Neural crest cell (in vitro differentiated cells): ENCODE data around the gene ZEB2. TPM values are rescaled to one million over a fixed set of nuclear protein-coding genes. Genes with fewer than 3 reads are reported as not detected.

Experiments used
- DNase-seq: peaks from one replicate; pipeline ENCODE4 v3.0.0; 2021; ENCODE audit warnings: low read depth, mixed read lengths, low spot score
- H3K27ac Mint-ChIP-seq: one replicate; pipeline ENCODE4 v1.8.0; 2021; ENCODE audit warnings: mild to moderate bottlenecking, mixed read lengths; ENCODE audit not compliant: unreplicated experiment
- H3K27me3 Mint-ChIP-seq: 2 replicates; pipeline ENCODE4 v1.8.0; 2021; ENCODE audit warnings: low read depth, mild to moderate bottlenecking, mixed read lengths
- H3K36me3 Mint-ChIP-seq: 2 replicates; pipeline ENCODE4 v1.8.0; 2021; ENCODE audit warnings: low read depth, mild to moderate bottlenecking, mixed read lengths
- H3K4me1 Mint-ChIP-seq: 2 replicates; pipeline ENCODE4 v1.8.0; 2021; ENCODE audit warnings: mixed read lengths
- H3K4me3 Mint-ChIP-seq: one replicate; pipeline ENCODE4 v1.8.0; 2021; ENCODE audit warnings: mild to moderate bottlenecking, mixed read lengths
- H3K9me3 Mint-ChIP-seq: 2 replicates; pipeline ENCODE4 v1.8.0; 2021; ENCODE audit warnings: mixed read lengths
- CTCF ChIP-seq: fragments of 200-600 bp; sonication (generic); conservative IDR thresholded peaks from 2 replicates; pipeline ENCODE4 v1.5.0; 2021; ENCODE audit warnings: antibody characterized with exemption, mild to moderate bottlenecking
- total RNA-seq: library from RNA; stranded (reverse); gene quantifications from 2 replicates; pipeline ENCODE4 v1.2.1, GENCODE V29; 2021

Gene ZEB2
- total RNA-seq, 1 donor from 2014 or later: 192 TPM

DNA sequence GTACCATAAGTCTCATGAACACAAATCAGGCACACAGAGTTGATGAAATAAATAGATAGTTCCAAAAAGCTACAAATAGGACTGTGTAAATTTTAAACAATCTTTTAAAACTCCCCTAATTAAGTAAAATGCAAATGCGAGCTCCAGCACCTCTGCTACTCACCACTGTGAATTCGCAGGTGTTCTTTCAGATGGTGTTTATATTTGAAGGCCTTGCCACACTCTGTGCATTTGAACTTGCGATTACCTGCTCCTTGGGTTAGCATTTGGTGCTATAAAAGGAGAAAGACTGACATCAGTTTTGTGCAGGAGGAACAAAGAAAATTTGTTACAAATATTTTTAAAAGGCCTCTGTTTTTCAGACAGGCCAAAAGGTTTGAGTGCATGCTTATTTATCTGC is 118.9 kb downstream of the ZEB2 start:
- H3K4me3 Mint-ChIP-seq: no peak overlapping the region
- H3K4me1 Mint-ChIP-seq: peaks cover 25% of the 10 kb centered on the region
- peaks cover 42% of the 10 kb centered on the region for H3K36me3 Mint-ChIP-seq
- H3K27me3 Mint-ChIP-seq: no peaks in the 10 kb centered on the region
- no peak for DNase-seq
- TF ChIP-seq CTCF: no peak
- H3K27ac Mint-ChIP-seq: no peak overlapping the region
- no peaks in the 10 kb centered on the region for H3K9me3 Mint-ChIP-seq

DNA sequence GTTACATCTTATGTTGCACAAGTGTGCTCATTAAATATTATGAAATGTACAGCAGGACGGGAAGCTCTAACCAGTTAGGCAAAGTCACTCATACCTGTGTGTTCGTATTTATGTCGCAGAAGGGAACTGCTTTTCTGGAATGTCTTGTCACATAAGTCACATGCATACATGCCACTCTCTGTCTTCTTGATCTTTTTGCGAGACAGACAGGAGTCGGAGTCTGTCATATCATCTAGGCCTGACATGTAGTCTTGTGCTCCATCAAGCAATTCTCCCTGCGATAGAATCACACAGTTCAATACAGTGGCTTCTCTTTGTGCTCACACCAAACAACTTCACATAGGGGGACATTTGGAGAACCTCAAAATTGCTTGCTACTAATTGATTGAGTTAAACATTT is 123.6 kb downstream of the ZEB2 start:
- no peak for DNase-seq
- Mint-ChIP-seq H3K36me3 (peaks cover 46% of the 10 kb centered on the region), H3K27ac (no peak overlapping the region), H3K9me3 (no peaks in the 10 kb centered on the region), H3K4me3 (no peak overlapping the region), H3K4me1 (no peaks in the 10 kb centered on the region), H3K27me3 (no peaks in the 10 kb centered on the region)
- TF ChIP-seq CTCF: no peak

GRCh38 chr2:144390424-144391020 is 129.4 kb downstream of the ZEB2 start:
- Mint-ChIP-seq H3K27ac (no peak overlapping the region), H3K4me3 (no peak overlapping the region), H3K4me1 (peaks cover 7% of the 10 kb centered on the region), H3K27me3 (no peaks in the 10 kb centered on the region), H3K9me3 (no peaks in the 10 kb centered on the region), H3K36me3 (peaks cover 22% of the 10 kb centered on the region)
- DNase-seq: no peak
- no peak for TF ChIP-seq CTCF

DNA sequence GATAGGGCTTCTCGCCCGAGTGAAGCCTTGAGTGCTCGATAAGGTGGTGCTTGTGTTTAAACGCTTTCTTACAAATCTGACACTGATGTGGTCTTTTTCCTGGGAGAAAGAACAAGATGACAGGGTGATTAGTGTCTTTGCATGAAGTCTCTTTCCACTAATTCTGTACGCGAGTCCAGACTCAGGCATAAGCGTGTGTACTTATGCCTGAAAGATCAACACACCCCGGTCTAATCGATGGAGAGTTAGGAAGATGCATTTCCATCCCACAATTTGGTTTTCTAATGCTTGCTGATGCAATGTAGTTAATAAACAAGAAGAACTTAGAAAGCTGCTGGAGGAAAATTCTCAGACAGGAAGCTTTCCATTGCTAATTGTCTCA is 130.0 kb downstream of the ZEB2 start:
- DNase-seq: no peak
- Mint-ChIP-seq H3K4me3 (no peak overlapping the region), H3K9me3 (no peaks in the 10 kb centered on the region), H3K27me3 (no peaks in the 10 kb centered on the region), H3K27ac (no peak overlapping the region), H3K4me1 (peaks cover 7% of the 10 kb centered on the region), H3K36me3 (peaks cover 19% of the 10 kb centered on the region)
- TF ChIP-seq CTCF: no peak

DNA sequence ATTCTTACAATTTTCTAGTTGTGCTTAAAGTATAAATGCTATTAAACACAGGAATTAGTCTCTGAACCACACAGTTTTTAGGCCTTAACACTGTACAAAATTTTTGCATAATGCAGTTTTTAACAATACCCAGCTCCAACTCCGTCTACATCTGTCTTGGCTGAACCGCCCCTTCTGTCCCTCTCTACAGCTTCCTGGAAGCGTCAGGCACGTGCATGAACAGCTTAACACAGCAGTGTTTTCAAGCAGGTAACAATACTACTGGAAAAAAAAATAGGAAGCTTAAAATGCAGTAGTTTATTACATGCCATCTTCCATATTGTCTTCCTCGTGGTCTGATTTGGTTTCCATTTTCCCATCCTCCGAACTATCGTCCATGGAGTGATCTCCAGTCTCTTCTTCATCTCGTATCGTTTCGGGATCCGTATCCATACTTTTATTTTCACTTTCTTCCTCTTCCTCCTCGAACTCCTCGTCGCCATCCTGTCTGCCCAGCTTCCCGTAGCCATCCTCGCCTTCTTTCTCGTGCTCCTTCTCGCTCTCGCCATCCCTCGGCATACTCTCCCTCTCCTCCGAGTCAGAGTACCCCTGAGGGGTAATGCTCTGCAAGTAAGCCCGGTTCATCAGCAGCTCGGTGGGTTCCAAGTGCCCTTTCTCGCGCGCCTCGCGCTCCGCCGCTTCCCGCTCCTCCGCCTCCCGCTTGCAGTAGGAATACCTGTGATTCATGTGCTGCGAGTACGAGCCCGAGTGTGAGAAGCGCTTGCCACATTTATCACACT is 130.6 kb downstream of the ZEB2 start:
- H3K9me3 Mint-ChIP-seq: no peaks in the 10 kb centered on the region
- no peak for TF ChIP-seq CTCF
- DNase-seq: no peak
- H3K27me3 Mint-ChIP-seq: no peaks in the 10 kb centered on the region
- no peak overlapping the region for H3K4me3 Mint-ChIP-seq
- peaks cover 7% of the 10 kb centered on the region for H3K4me1 Mint-ChIP-seq
- peaks cover 19% of the 10 kb centered on the region for H3K36me3 Mint-ChIP-seq
- no peak overlapping the region for H3K27ac Mint-ChIP-seq
